ENCODE results near the gene KDM2A.

DNA sequence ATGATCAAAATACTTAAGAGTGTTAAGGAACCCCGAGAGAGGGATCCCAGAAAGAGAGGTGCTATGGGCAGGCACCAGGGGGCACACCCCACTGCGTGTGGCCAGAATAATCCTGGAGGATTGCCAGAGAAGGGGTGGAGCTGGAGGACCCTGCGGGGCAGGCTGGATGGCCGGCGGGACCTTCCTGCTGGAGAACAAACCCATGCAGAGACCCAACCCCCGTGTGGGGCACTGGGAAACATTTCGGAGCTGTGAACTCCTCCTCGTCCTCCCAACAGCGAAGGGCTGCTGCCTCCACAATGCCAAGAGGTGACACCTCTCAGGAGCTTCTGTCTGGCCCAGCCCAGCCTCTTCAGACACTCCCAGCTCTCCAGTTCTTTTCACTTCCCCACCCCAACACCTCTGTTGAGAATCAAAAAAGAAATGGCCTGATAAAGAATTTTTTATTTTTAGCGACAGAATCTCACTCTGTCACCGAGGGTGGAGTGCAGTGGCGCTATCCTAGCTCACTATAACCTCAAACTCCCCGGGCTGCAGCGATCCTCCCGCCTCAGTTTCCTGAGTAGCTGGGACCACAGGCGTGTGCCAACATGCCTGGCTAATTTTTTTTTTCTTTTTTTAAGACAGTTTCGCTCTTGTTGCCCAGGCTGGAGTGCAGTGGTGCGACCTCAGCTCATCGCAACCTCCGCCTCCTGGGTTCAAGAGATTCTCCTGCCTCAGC lies 36.8 kb upstream of the KDM2A start:
- TF ChIP-seq EZH2 (IDR thresholded peaks at IDR 0.05; ENCODE audit: borderline replicate concordance, low read depth, low read length, poor library complexity, severe bottlenecking) = no peak
- TF ChIP-seq, protein P1, sequence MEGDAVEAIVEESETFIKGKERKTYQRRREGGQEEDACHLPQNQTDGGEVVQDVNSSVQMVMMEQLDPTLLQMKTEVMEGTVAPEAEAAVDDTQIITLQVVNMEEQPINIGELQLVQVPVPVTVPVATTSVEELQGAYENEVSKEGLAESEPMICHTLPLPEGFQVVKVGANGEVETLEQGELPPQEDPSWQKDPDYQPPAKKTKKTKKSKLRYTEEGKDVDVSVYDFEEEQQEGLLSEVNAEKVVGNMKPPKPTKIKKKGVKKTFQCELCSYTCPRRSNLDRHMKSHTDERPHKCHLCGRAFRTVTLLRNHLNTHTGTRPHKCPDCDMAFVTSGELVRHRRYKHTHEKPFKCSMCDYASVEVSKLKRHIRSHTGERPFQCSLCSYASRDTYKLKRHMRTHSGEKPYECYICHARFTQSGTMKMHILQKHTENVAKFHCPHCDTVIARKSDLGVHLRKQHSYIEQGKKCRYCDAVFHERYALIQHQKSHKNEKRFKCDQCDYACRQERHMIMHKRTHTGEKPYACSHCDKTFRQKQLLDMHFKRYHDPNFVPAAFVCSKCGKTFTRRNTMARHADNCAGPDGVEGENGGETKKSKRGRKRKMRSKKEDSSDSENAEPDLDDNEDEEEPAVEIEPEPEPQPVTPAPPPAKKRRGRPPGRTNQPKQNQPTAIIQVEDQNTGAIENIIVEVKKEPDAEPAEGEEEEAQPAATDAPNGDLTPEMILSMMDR (conservative IDR thresholded peaks at IDR 0.05; ENCODE audit: low read depth, low read length) = no peak
